HL-60 (cell line): ENCODE results near the gene DYSF.

Experiments used
- DNase-seq, 2 experiments: peaks; one replicate each; pipeline ENCODE4 v3.0.0-alpha.2; 2010 to 2020; ENCODE audit warnings: low read depth in 1 of 2, low spot score in 1 of 2
- H3K27ac ChIP-seq: fragments of 250-450 bp; sonication (Bioruptor Pico); replicated peaks from 2 replicates; pipeline ENCODE4 v1.5.1; 2020; ENCODE audit warnings: mild to moderate bottlenecking, moderate library complexity
- H3K27me3 ChIP-seq: fragments of 250-450 bp; sonication (Bioruptor Pico); 2 replicates; pipeline ENCODE4 v1.5.1; 2021; ENCODE audit warnings: mild to moderate bottlenecking, moderate library complexity; ENCODE audit not compliant: insufficient read depth, poor library complexity, severe bottlenecking
- H3K4me3 ChIP-seq: replicated peaks from 2 replicates; pipeline ENCODE4 v1.5.1; 2011; ENCODE audit warnings: mild to moderate bottlenecking, control low read depth, low read length; ENCODE audit not compliant: insufficient read depth
- CTCF ChIP-seq: IDR thresholded peaks from one replicate; pipeline ENCODE4 v1.5.1; 2011; ENCODE audit warnings: low read length, control low read depth, inconsistent platforms; ENCODE audit not compliant: insufficient read depth
- GABPA ChIP-seq: IDR thresholded peaks from 2 replicates; pipeline ENCODE4 v1.6.1; 2012; ENCODE audit warnings: low read depth
- POLR2AphosphoS5 ChIP-seq: IDR thresholded peaks from 2 replicates; pipeline ENCODE4 v1.6.1; 2012; ENCODE audit warnings: low read depth
- REST ChIP-seq: IDR thresholded peaks from 2 replicates; pipeline ENCODE4 v1.6.1; 2012; ENCODE audit warnings: low read depth; ENCODE audit not compliant: insufficient replicate concordance
- SPI1 ChIP-seq: IDR thresholded peaks from 2 replicates; pipeline ENCODE4 v1.6.1; 2012; ENCODE audit warnings: low read depth, mild to moderate bottlenecking, borderline replicate concordance

Gene DYSF

GRCh38 chr2:71609958-71610357 lies 156.6 kb downstream of the DYSF start:
- TF ChIP-seq GABPA (no peak), POLR2AphosphoS5 (no peak), REST (no peak), CTCF (no peak)

GRCh38 chr2:71610671-71611070 lies 157.3 kb downstream of the DYSF start:
- no peaks in the 10 kb centered on the region for H3K27me3 ChIP-seq
- DNase-seq, result no peak
- no peak for TF ChIP-seq REST
- no peak for TF ChIP-seq CTCF
- no peak for TF ChIP-seq GABPA
- no peak for TF ChIP-seq POLR2AphosphoS5
- TF ChIP-seq SPI1, result no peak
- no peak overlapping the region for H3K4me3 ChIP-seq
- no peak overlapping the region for H3K27ac ChIP-seq

More at GRCh38 chr2:71609958-71610357, 156.6 kb downstream of the DYSF start:
- Histone ChIP-seq H3K27ac (no peak overlapping the region), H3K4me3 (no peak overlapping the region), H3K27me3 (no peaks in the 10 kb centered on the region)
- no peak for DNase-seq

- no peaks in the 10 kb centered on the region for H3K27me3 ChIP-seq
These were observed 157.9 kb downstream of the DYSF start for GRCh38 chr2:71611247-71611646.

More at GRCh38 chr2:71611247-71611646, 157.9 kb downstream of the DYSF start:
- TF ChIP-seq SPI1, result no peak
- no peak for TF ChIP-seq GABPA
- no peak for TF ChIP-seq REST
- no peak for TF ChIP-seq POLR2AphosphoS5
- no peak for TF ChIP-seq CTCF
- DNase-seq, result no peak
- Histone ChIP-seq H3K27ac (no peak overlapping the region), H3K4me3 (no peak overlapping the region)
